ENCODE results near the gene NCOA3. TPM values are rescaled to one million over a fixed set of nuclear protein-coding genes. Genes with fewer than 3 reads are reported as not detected.
"Not testable (repeated sequence)": the region's sequence is repeated elsewhere in the genome, so short reads cannot be mapped to it uniquely, and the experiment has no call there.

Gene NCOA3
- 10 to 100 TPM; 63.6 to 66.6 TPM for total RNA-seq

GRCh38 chr20:47501482-47502270, at the start of gene NCOA3:
TSS of gene NCOA3 (plus strand) at chr20:47501887. CDS start at chr20:47622248, 120,361 bp downstream.
- H3K9me3 Mint-ChIP-seq, result no peaks in the 10 kb centered on the region
- H3K27ac Mint-ChIP-seq, result peak within 1 kb of the TSS; percentile 87 to 95
- H3K27me3 Mint-ChIP-seq, result no peaks in the 10 kb centered on the region
- DNase-seq (ENCODE audit: low spot score), result peak; percentile 95
- H3K36me3 Mint-ChIP-seq, result peaks cover 8% of the 10 kb centered on the region
- ATAC-seq, result peak; percentile 94 to 95
- peak within 1 kb of the TSS; percentile 96 for H3K4me3 Mint-ChIP-seq
- peaks cover 28 to 52% of the 10 kb centered on the region in 2 donors for H3K4me1 Mint-ChIP-seq (ENCODE audit: low read depth in 2 of 2)

- Mint-ChIP-seq H3K4me3 (peak overlapping the region; percentile 8), H3K36me3 (no peaks in the 10 kb centered on the region), H3K9me3 (no peaks in the 10 kb centered on the region), H3K27me3 (no peaks in the 10 kb centered on the region), H3K27ac (peak overlapping the region in 1 of 2 donors; percentile 56), H3K4me1 (ENCODE audit: low read depth in 2 of 2) (peaks cover 15 to 24% of the 10 kb centered on the region in 2 donors)
- ATAC-seq (no peak), DNase-seq (ENCODE audit: low spot score) (no peak)
Observed at GRCh38 chr20:47452736-47453161, 48.9 kb upstream of the NCOA3 start.

GRCh38 chr20:47453167-47453782, 48.4 kb upstream of the NCOA3 start:
- Mint-ChIP-seq H3K27me3 (no peaks in the 10 kb centered on the region), H3K36me3 (no peaks in the 10 kb centered on the region), H3K27ac (peak overlapping the region; percentile 56 to 76), H3K9me3 (no peaks in the 10 kb centered on the region), H3K4me3 (peak overlapping the region; percentile 39), H3K4me1 (ENCODE audit: low read depth in 2 of 2) (peaks cover 15 to 24% of the 10 kb centered on the region in 2 donors)
- peak; percentile 59 to 93 for ATAC-seq
- DNase-seq (ENCODE audit: low spot score), result no peak

- DNase-seq (ENCODE audit: low spot score) (no peak), ATAC-seq (no peak)
- H3K4me1 Mint-ChIP-seq (ENCODE audit: low read depth in 2 of 2), result peaks cover 15 to 24% of the 10 kb centered on the region in 2 donors
- H3K36me3 Mint-ChIP-seq, result no peaks in the 10 kb centered on the region
- H3K27ac Mint-ChIP-seq, result no peak overlapping the region
- H3K4me3 Mint-ChIP-seq, result no peak overlapping the region
- no peaks in the 10 kb centered on the region for H3K27me3 Mint-ChIP-seq
- no peaks in the 10 kb centered on the region for H3K9me3 Mint-ChIP-seq
Observed at GRCh38 chr20:47454298-47455132, 47.2 kb upstream of the NCOA3 start.

GRCh38 chr20:47455133-47456040, 46.3 kb upstream of the NCOA3 start:
- H3K4me3 Mint-ChIP-seq, result no peak overlapping the region
- DNase-seq (ENCODE audit: low spot score), result no peak
- no peaks in the 10 kb centered on the region for H3K36me3 Mint-ChIP-seq
- no peaks in the 10 kb centered on the region for H3K27me3 Mint-ChIP-seq
- peaks cover 15 to 24% of the 10 kb centered on the region in 2 donors for H3K4me1 Mint-ChIP-seq (ENCODE audit: low read depth in 2 of 2)
- no peak for ATAC-seq
- no peaks in the 10 kb centered on the region for H3K9me3 Mint-ChIP-seq
- H3K27ac Mint-ChIP-seq, result no peak overlapping the region

GRCh38 chr20:47456041-47456537, 45.6 kb upstream of the NCOA3 start:
- H3K27ac Mint-ChIP-seq, result peak overlapping the region; percentile 28 to 29
- no peak overlapping the region for H3K4me3 Mint-ChIP-seq
- H3K4me1 Mint-ChIP-seq (ENCODE audit: low read depth in 2 of 2), result peaks cover 15 to 24% of the 10 kb centered on the region in 2 donors
- ATAC-seq (no peak), DNase-seq (ENCODE audit: low spot score) (no peak)
- H3K9me3 Mint-ChIP-seq, result no peaks in the 10 kb centered on the region
- H3K36me3 Mint-ChIP-seq, result no peaks in the 10 kb centered on the region
- no peaks in the 10 kb centered on the region for H3K27me3 Mint-ChIP-seq

- no peaks in the 10 kb centered on the region for H3K27me3 Mint-ChIP-seq
- DNase-seq (ENCODE audit: low spot score) (no peak), ATAC-seq (peak; percentile 72 to 73)
- H3K4me1 Mint-ChIP-seq (ENCODE audit: low read depth in 2 of 2), result peaks cover 15 to 24% of the 10 kb centered on the region in 2 donors
- peak overlapping the region; percentile 41 to 52 for H3K27ac Mint-ChIP-seq
- no peaks in the 10 kb centered on the region for H3K36me3 Mint-ChIP-seq
- H3K9me3 Mint-ChIP-seq, result no peaks in the 10 kb centered on the region
- peak overlapping the region; percentile 40 for H3K4me3 Mint-ChIP-seq
Observed at GRCh38 chr20:47456952-47457724, 44.5 kb upstream of the NCOA3 start.

GRCh38 chr20:47458280-47459050, 43.2 kb upstream of the NCOA3 start:
- H3K9me3 Mint-ChIP-seq; H3K27me3 Mint-ChIP-seq; H3K4me3 Mint-ChIP-seq; H3K36me3 Mint-ChIP-seq; ATAC-seq; H3K27ac Mint-ChIP-seq; DNase-seq (ENCODE audit: low spot score): not testable (repeated sequence)
- peaks cover 9 to 15% of the 10 kb centered on the region in 2 donors for H3K4me1 Mint-ChIP-seq (ENCODE audit: low read depth in 2 of 2)

- Mint-ChIP-seq H3K9me3 (no peaks in the 10 kb centered on the region), H3K4me3 (no peak overlapping the region), H3K4me1 (ENCODE audit: low read depth in 2 of 2) (peaks cover 7 to 13% of the 10 kb centered on the region in 2 donors), H3K27ac (peak overlapping the region in 1 of 2 donors; percentile 11), H3K27me3 (no peaks in the 10 kb centered on the region), H3K36me3 (no peaks in the 10 kb centered on the region)
- ATAC-seq (no peak), DNase-seq (ENCODE audit: low spot score) (no peak)
Observed at GRCh38 chr20:47459344-47460073, 42.2 kb upstream of the NCOA3 start.

- H3K36me3 Mint-ChIP-seq; H3K27me3 Mint-ChIP-seq; H3K4me3 Mint-ChIP-seq; H3K9me3 Mint-ChIP-seq; ATAC-seq; H3K27ac Mint-ChIP-seq; DNase-seq (ENCODE audit: low spot score): not testable (repeated sequence)
- H3K4me1 Mint-ChIP-seq (ENCODE audit: low read depth in 2 of 2), result peaks cover 7 to 11% of the 10 kb centered on the region in 2 donors
Observed at GRCh38 chr20:47460761-47461112, 41.0 kb upstream of the NCOA3 start.

GRCh38 chr20:47461120-47461685, 40.5 kb upstream of the NCOA3 start:
- no peak for DNase-seq (ENCODE audit: low spot score)
- Mint-ChIP-seq H3K27ac (no peak overlapping the region), H3K4me1 (ENCODE audit: low read depth in 2 of 2) (peaks cover 7 to 11% of the 10 kb centered on the region in 2 donors), H3K36me3 (no peaks in the 10 kb centered on the region), H3K4me3 (no peak overlapping the region), H3K9me3 (no peaks in the 10 kb centered on the region), H3K27me3 (no peaks in the 10 kb centered on the region)
- no peak for ATAC-seq
